IPS-11a (cell line): ENCODE results near the gene SNX1.
"Not testable (repeated sequence)": the region's sequence is repeated elsewhere in the genome, so short reads cannot be mapped to it uniquely, and the experiment has no call there.

ENCODE experiments used
- H3K4me3 ChIP-seq: one replicate; pipeline ENCODE4 v1.5.1; 2013; ENCODE audit warnings: low read depth, low read length, control low read depth

SNX1 gene

DNA sequence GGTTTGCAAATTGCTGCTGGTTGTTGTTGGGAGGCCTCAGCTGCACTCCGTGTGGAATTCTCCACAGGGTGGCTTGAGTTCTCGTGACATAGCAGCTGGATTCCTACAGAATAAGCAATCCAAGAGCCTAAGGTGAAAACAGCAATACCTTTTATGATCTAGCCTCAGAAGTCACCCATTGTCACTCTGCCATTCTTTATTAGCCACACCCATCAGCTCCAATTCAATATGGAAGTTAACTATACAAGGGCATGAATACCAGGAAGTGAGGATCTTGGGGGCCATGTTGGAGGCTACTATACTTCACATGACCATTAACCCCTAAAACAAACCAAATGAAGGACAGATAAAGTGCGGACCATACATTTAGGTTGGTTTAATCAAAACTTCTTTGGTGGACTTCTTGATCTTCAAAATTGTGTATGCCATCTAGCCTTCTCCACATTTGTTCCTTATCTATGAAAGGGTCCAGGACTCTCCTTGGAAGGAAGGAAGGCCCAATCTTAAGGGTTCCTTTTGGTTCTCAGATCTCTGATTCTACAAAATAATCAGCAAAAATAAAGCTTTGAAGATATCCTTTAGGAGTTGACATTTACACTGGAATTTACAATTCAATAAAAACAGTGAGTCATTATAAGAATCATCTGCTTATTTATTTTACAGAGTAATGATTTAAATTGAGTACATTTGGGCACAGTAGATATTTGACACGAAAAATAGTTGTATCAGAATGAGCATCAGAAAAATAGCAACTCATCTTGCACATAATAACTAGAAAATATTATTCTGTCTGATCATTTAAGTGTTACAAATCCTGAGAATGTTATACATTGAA lies 23.6 kb upstream of the SNX1 start:
- H3K4me3 ChIP-seq: no peak overlapping the region

- H3K4me3 ChIP-seq: no peak overlapping the region
Measured at GRCh38 chr15:64072812-64073211, 23.0 kb upstream of the SNX1 start.

DNA sequence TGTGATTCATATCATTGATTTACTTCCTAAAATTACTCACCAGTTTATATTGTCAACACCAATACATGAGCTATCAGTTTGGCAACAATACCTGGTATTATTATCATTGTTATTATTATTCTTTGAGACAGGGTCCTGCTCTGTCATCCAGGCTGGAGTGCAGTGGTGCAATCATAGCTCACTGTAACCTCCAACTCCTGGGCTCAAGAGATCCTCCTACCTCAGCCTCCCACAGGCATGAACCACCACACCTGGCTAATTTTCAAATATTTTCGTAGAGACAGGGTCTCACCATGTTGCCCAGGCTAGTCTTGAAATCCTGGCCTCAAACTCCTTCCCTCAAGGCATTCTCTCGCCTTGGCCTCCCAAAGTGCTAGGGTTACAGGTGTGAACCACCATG lies 22.3 kb upstream of the SNX1 start:
- not testable (repeated sequence) for H3K4me3 ChIP-seq

DNA sequence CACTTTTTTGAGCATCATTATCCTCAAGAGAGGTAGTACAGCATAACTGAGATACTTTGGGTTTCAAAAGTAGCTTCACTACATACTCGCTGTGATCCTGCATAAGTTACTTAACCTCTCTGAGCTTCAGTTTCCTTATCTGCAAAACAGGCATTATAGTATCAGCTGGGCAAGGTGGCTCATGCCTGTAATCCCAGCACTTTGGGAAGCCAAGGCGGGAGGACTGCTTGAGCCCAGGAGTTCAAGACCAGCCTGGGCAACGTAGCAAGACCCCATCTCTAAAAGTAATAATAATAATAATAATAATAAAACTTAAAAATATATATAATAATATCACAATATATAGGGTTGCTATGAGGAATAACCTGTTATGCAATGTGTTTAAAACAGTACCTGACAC lies 13.0 kb upstream of the SNX1 start:
- H3K4me3 ChIP-seq: no peak overlapping the region

DNA sequence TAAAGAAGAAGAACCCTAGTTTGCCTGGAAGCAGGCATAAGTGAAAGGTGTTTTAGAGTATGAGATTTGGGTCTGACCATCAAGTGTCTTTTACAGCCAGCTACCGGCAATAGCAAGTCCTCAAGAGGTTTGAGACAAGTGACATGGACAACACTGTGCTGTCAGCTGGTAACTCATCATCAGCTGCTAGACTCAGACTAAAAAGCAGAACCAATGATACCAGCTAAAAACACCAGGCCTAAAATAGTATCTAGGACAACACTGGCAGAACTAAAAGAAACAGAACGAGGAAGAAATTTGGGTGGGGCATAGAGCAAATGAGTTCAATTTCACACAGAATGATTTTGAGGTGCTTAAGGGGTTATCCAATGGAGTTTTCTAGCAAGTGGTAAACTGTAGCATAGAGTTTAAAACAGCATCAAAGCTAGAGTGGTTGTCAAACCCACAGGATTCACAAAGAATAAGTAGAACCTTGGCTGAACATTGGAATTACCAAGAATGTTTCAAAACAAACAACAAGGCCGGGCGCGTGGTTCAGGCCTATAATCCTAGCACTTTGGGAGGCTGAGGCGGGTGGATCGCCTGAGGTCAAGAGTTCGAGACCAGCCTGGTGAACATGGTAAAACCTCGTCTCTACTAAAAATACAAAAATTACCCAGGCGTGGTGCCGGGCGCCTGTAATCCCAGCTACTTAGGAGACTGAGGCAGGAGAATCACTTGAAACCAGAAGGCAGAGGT lies 6.1 kb upstream of the SNX1 start:
- H3K4me3 ChIP-seq: no peak overlapping the region

DNA sequence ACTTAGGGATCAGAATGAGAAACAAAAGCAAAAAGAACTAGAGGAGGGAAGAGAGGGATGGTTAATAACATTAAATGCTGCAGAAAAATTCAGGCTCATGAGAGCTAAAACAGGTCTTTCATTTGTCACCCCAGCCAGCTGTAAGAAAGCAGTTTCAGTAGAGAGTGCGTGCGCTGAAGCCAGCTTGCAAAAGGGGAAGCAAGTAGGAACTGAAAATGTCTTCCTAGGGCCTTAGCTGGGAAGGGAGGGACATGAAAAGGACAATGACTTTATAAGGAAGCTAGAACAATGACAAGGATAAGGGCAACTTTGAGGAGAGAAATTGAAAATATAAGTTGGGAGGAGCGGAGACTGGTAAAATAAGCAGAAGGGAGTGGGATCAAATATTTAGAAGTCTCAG lies 5.3 kb upstream of the SNX1 start:
- H3K4me3 ChIP-seq: no peak overlapping the region

- no peak overlapping the region for H3K4me3 ChIP-seq
Measured at GRCh38 chr15:64092075-64092820, 3.5 kb upstream of the SNX1 start.

GRCh38 chr15:64092864-64093626 lies 2.7 kb upstream of the SNX1 start:
- peak overlapping the region; percentile 88 for H3K4me3 ChIP-seq

- peak within 1 kb of the TSS; percentile 88 for H3K4me3 ChIP-seq
Measured at GRCh38 chr15:64093627-64094417, 2.0 kb upstream of the SNX1 start, which contains the start of gene CIAO2A. Gene CIAO2A, minus strand, starts transcription at chr15:64093838. Its CDS starts 70 bp downstream, at chr15:64093768.

- peak overlapping the region; percentile 87 for H3K4me3 ChIP-seq
Measured at GRCh38 chr15:64095431-64095794, 369 bp upstream of the SNX1 start.

DNA sequence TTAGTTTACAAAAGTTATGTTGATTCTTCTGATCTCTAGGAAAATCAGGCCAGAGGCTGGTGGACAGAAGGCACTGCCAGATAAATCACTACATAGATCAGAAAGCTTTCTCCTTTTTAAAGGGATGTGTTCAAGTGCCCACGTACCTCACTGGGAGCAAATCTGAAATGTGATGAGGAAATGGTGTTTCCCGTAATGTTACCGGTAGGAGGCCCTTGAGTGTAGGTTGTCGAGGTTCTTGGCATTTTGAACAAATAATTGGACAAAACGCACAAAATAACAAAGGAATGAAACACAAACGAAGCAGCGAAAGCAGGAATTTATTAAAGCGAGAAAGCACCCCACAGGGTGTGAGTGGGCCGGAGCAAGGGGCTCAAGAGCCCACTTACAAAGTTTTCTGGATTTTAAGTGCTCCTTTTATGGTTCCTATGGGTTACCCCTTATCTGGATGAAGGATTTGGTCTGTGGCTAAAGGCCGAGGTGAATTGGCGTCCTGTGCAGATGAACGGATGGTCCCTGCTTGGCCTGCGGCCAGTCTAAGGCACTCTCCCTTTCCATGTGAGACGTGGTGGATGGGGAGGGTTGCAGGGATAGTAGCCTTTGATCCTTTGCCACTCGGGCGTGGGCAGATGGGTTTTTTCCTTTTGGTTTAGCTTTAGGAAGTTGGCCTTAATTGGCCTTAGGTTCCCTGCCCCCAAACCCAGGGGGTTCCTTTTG lies 1.0 kb downstream of the SNX1 start:
- peak overlapping the region; percentile 87 for H3K4me3 ChIP-seq

DNA sequence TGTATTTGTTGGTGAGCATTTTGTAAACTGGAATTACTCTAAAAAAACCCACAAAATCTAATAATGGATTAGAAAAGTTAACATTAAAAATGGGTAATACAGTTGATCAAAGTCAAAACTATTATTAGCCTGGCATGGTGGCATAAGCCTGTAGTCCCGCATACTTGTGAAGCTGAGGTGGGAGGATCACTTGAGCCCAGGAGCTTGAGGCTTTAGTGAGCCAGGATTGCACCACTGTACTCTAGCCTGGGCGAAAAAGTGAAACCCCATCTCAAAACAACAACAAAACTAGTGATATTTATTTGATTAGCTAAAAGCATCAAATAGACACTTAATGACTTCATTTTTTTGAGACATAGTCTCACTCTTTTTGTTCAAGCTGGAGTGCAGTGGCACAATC lies 3.6 kb downstream of the SNX1 start:
- H3K4me3 ChIP-seq: no peak overlapping the region

DNA sequence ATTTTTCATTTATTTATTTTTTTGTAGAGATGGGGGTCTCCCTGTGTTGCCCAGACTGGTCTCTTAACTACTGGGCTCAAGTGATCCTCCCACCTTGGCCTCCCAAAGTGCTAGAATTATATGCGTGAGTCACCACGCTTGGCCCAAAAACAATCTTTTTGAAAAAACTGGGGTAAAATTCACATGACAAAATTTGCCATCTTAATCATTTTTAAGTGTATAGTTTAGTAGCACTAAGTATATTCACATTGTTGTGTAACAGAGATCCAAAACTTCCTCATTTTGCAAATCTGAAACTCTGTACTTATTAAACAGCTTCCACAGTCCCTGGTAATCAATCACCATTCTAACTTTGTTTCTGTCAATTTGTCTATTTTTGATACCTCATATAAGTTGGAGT lies 5.2 kb downstream of the SNX1 start:
- H3K4me3 ChIP-seq: no peak overlapping the region

DNA sequence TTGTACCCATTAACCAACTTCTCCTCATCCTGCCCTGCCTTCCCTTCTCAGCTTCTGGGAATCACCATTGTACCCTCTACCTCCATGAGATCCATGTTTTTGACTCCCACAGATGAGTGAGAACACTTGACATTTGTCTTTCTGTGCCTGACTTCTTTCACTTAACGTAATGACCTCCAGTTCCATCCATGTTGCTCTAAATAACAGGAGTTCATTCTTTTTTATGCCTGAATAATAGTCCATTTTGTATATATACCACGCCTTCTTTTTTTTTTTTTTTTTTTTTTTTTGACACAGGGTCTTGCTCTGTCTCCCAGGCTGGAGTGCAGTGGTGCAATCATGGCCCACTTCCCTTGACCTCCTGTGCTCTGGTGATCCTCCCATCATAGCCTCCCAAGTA lies 6.7 kb downstream of the SNX1 start:
- no peak overlapping the region for H3K4me3 ChIP-seq

DNA sequence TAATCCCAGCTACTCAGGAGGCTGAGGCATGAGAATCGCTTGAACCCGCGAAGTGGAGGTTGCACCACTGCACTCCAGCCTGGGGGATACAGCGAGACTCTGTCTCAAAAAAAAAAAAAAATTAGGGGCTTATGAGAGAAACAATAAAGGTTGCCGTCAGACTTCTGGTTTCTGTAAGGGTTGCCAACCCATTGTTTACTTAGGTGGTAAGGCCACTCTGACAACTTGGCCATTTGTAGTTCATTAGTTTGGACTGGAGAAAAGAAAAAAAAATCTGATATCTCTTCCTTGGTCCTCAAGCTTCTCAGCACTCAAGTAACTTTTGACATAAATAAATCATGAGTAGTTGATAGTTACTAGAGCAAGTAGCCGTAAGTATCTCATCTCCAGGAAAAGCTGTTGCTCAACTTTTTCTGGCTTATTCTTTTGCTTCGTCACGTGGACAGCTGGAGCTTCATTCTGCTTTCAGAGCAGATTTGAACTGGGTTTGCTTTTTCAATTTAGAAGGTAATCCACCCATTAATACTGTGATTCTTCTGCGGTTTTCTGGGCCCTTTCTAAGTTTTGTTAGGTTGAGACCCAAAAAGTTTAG lies 9.4 kb downstream of the SNX1 start:
- no peak overlapping the region for H3K4me3 ChIP-seq

DNA sequence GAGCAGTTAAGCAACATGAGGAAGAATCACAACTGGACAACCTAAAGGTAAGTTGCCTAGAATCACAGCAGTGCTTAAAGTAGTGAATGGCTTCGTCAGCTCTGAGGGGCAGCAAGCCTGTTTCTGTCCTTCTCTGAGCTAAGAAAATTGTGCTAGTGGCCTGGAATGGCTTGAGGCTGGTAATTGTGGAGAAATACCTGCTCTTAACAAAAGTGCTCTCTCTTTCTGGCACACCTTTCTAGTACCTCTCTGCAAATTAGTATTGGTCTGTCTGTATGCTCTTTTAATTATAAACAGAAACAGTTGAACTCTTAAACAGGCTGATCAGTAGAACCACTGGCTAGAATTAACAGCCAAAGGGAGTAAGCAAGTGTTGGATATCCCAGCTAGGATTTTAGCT lies 11.6 kb downstream of the SNX1 start:
- H3K4me3 ChIP-seq: no peak overlapping the region

DNA sequence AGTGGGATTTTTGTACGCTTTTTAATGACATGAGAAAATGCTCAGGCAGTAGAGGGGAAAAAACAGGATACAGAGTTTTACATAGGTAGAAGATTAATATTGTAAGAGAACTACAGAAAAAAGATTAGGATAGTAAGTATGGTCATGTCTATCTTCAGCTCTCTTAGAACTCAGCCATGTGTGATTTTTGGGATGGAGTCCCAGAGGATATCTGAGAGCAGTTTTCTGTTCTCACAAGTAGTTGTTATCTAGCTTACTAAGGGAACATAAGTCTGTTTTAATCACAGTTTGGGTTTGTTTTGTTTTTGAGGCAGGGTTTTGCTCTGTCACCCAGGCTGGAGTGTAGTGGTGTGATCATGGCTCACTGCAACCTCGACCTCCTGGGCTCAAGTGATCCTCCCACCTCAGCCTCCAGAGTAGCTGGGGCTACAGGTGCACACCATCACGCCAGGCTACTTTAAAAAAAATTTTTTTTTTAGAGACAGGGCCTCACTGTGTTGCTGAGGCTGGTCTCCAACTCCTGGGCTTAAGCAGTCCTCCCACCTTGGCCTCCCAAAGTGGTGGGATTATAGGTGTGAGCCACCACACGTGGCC lies 14.4 kb downstream of the SNX1 start:
- not testable (repeated sequence) for H3K4me3 ChIP-seq

GRCh38 chr15:64110950-64111678 lies 15.3 kb downstream of the SNX1 start:
- H3K4me3 ChIP-seq: no peak overlapping the region
